Gastroesophageal sphincter (tissue), 3 donors: ENCODE results near the gene DRD4.

Experiments
- POLR2A ChIP-seq, 2 donors: fragments of 450-650 bp; IDR thresholded peaks; one replicate each; pipeline ENCODE4 v1.6.1; 2017; ENCODE audit warnings: antibody characterized with exemption in 2 of 2, mild to moderate bottlenecking in 2 of 2, moderate library complexity in 1 of 2
- TF ChIP-seq, protein P1 (sequence below), 4 experiments: fragments of 200-600 bp in 2 of 4; fragments of 450-650 bp in 2 of 4; sonication (generic) in 1 of 4; IDR thresholded peaks; one replicate each; pipeline ENCODE4 v1.5.1; 2017 to 2019; ENCODE audit warnings: antibody characterized with exemption in 4 of 4, mild to moderate bottlenecking in 2 of 4, moderate library complexity in 2 of 4

DNA sequence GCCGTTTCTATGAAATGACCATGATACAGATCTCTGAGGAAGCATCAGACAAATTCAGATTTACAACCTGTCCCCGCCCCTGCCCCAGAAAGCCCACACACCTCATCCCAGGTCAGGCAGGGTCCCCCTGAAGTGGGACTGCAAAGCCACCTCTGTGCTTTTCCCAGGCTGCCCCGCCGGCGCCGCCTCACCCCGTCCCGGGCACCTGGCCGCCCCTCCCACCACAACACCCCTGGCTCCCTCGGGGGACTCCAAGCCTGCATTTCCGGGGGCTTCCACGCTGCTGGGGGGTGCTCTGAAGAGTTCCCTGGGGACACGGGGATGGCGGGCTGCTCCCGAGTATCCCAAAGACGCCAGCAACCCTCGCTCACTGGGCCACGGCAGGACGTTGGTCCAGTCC, 23.2 kb downstream of the DRD4 start:
- TF ChIP-seq POLR2A (IDR thresholded peaks at IDR 0.05): no peak
- TF ChIP-seq, protein P1, sequence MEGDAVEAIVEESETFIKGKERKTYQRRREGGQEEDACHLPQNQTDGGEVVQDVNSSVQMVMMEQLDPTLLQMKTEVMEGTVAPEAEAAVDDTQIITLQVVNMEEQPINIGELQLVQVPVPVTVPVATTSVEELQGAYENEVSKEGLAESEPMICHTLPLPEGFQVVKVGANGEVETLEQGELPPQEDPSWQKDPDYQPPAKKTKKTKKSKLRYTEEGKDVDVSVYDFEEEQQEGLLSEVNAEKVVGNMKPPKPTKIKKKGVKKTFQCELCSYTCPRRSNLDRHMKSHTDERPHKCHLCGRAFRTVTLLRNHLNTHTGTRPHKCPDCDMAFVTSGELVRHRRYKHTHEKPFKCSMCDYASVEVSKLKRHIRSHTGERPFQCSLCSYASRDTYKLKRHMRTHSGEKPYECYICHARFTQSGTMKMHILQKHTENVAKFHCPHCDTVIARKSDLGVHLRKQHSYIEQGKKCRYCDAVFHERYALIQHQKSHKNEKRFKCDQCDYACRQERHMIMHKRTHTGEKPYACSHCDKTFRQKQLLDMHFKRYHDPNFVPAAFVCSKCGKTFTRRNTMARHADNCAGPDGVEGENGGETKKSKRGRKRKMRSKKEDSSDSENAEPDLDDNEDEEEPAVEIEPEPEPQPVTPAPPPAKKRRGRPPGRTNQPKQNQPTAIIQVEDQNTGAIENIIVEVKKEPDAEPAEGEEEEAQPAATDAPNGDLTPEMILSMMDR (IDR thresholded peaks at IDR 0.05): no peak
